Neural cell (in vitro differentiated cells): Measurements from ENCODE around the gene NFIA. TPM values are rescaled to one million over a fixed set of nuclear protein-coding genes. Genes with fewer than 3 reads are reported as not detected.

Experiments used
- H2AFZ ChIP-seq: fragments of 200-600, 300-800 bp; sonication (generic), shearing (Covaris generic); 2 replicates; pipeline ENCODE4 v1.6.0; 2014; ENCODE audit warnings: low read depth, mild to moderate bottlenecking, antibody characterized with exemption, low read length, moderate library complexity
- H3F3A ChIP-seq: fragments of 200-600 bp; shearing (Covaris generic); 2 replicates; pipeline ENCODE4 v1.6.1; 2016; ENCODE audit warnings: mild to moderate bottlenecking, moderate library complexity, mixed read lengths, antibody characterized with exemption, low read length; ENCODE audit not compliant: insufficient read depth, poor library complexity, severe bottlenecking
- H3K27ac ChIP-seq: fragments of 200-600, 300-800 bp; sonication (generic), shearing (Covaris generic); 2 replicates; pipeline ENCODE4 v1.5.1; 2014; ENCODE audit warnings: mild to moderate bottlenecking, low read length, moderate library complexity
- H3K27me3 ChIP-seq: fragments of 300-800, 200-600 bp; sonication (generic), shearing (Covaris generic); 2 replicates; pipeline ENCODE4 v1.6.0; 2014; ENCODE audit warnings: mild to moderate bottlenecking, low read depth, low read length, moderate library complexity; ENCODE audit not compliant: insufficient read depth
- H3K36me3 ChIP-seq: fragments of 300-800, 200-600 bp; sonication (generic), shearing (Covaris generic); 2 replicates; pipeline ENCODE4 v1.5.1; 2014; ENCODE audit warnings: mild to moderate bottlenecking, antibody characterized with exemption, low read length, moderate library complexity; ENCODE audit not compliant: insufficient read depth
- H3K4me2 ChIP-seq: fragments of 300-800, 200-600 bp; sonication (generic), shearing (Covaris generic); 2 replicates; pipeline ENCODE4 v1.6.0; 2014; ENCODE audit warnings: mild to moderate bottlenecking, low read length
- H3K4me3 ChIP-seq: fragments of 300-800, 200-600 bp; sonication (generic), shearing (Covaris generic); 2 replicates; pipeline ENCODE4 v1.5.1; 2014; ENCODE audit warnings: mild to moderate bottlenecking, low read length, moderate library complexity
- H3K79me2 ChIP-seq: fragments of 200-600 bp; shearing (Covaris generic); replicated peaks from 2 replicates; pipeline ENCODE4 v1.6.0; 2014; ENCODE audit warnings: mild to moderate bottlenecking, low read length, moderate library complexity; ENCODE audit not compliant: insufficient read depth
- H3K9ac ChIP-seq: fragments of 300-800, 200-600 bp; sonication (generic), shearing (Covaris generic); 2 replicates; pipeline ENCODE4 v1.6.1; 2016; ENCODE audit warnings: mild to moderate bottlenecking, low read length, mixed read lengths
- H3K9me2 ChIP-seq: fragments of 200-600 bp; shearing (Covaris generic); 2 replicates; pipeline ENCODE4 v1.6.1; 2016; ENCODE audit warnings: mild to moderate bottlenecking, low read length, mixed read lengths; ENCODE audit not compliant: insufficient read depth
- H3K9me3 ChIP-seq: fragments of 200-600, 300-800 bp; sonication (generic), shearing (Covaris generic); 2 replicates; pipeline ENCODE4 v1.6.1; 2016; ENCODE audit warnings: mild to moderate bottlenecking, mixed run types, low read length, moderate library complexity, mixed read lengths
- H4K20me1 ChIP-seq: fragments of 200-600 bp; shearing (Covaris generic); 2 replicates; pipeline ENCODE4 v1.6.1; 2016; ENCODE audit warnings: mild to moderate bottlenecking, mixed run types; ENCODE audit not compliant: insufficient read depth
- CTCF ChIP-seq: fragments of 450-650 bp; IDR thresholded peaks from 2 replicates; pipeline ENCODE4 v1.5.1; 2014; ENCODE audit warnings: antibody characterized with exemption, mild to moderate bottlenecking, moderate library complexity; ENCODE audit not compliant: poor library complexity, severe bottlenecking
- EP300 ChIP-seq: fragments of 450-650 bp; conservative IDR thresholded peaks from 2 replicates; pipeline ENCODE4 v1.6.1; 2014; ENCODE audit warnings: antibody characterized with exemption, mild to moderate bottlenecking, moderate library complexity; ENCODE audit not compliant: poor library complexity, severe bottlenecking
- EZH2 ChIP-seq: fragments of 200-600, 300-800 bp; shearing (Covaris generic), sonication (generic); IDR thresholded peaks from 2 replicates; pipeline ENCODE4 v1.6.1; 2014; ENCODE audit warnings: antibody characterized with exemption, low read length, borderline replicate concordance, mild to moderate bottlenecking; ENCODE audit not compliant: insufficient read depth, poor library complexity, severe bottlenecking
- MXI1 ChIP-seq: fragments of 450-650 bp; conservative IDR thresholded peaks from 2 replicates; pipeline ENCODE4 v1.6.1; 2014; ENCODE audit warnings: antibody characterized with exemption, mild to moderate bottlenecking; ENCODE audit not compliant: poor library complexity, severe bottlenecking
- POLR2AphosphoS5 ChIP-seq: IDR thresholded peaks from 2 replicates; pipeline ENCODE4 v1.6.1; 2012
- RAD21 ChIP-seq: fragments of 450-650 bp; conservative IDR thresholded peaks from 2 replicates; pipeline ENCODE4 v1.6.1; 2014; ENCODE audit warnings: antibody characterized with exemption, mild to moderate bottlenecking, moderate library complexity
- REST ChIP-seq: IDR thresholded peaks from 2 replicates; pipeline ENCODE4 v1.6.1; 2012; ENCODE audit warnings: borderline replicate concordance
- SMC3 ChIP-seq: fragments of 450-650 bp; conservative IDR thresholded peaks from 2 replicates; pipeline ENCODE4 v1.6.1; 2014; ENCODE audit warnings: antibody characterized with exemption, mild to moderate bottlenecking, moderate library complexity; ENCODE audit not compliant: poor library complexity
- TAF1 ChIP-seq: IDR thresholded peaks from 2 replicates; pipeline ENCODE4 v1.6.1; 2012; ENCODE audit warnings: low read depth
- polyA plus RNA-seq: library from polyadenylated mRNA; depleted of rRNA; stranded (reverse); fragments of >200 nt; gene quantifications from 2 replicates; pipeline ENCODE4 v1.2.3, GENCODE V29; 2014

Gene NFIA
- polyA plus RNA-seq, 1 donor from 2014 or later, result 0.47 TPM

- H3K4me3 ChIP-seq, result no peak overlapping the region
Observed at GRCh38 chr1:61085206-61085982, 3.0 kb downstream of the NFIA start.

More at GRCh38 chr1:61085206-61085982, 3.0 kb downstream of the NFIA start:
- no peak for TF ChIP-seq POLR2AphosphoS5
- no peak for TF ChIP-seq REST
- no peak for TF ChIP-seq EZH2
- TF ChIP-seq EP300, result no peak
- TF ChIP-seq TAF1, result no peak
- TF ChIP-seq SMC3, result no peak
- no peak for TF ChIP-seq RAD21
- TF ChIP-seq CTCF, result no peak
- TF ChIP-seq MXI1, result no peak
- Histone ChIP-seq H3K27ac (no peak overlapping the region), H3K79me2 (no peaks in the 10 kb centered on the region), H3F3A (no peaks in the 10 kb centered on the region), H3K36me3 (no peaks in the 10 kb centered on the region), H3K9ac (no peak overlapping the region), H3K9me3 (no peaks in the 10 kb centered on the region), H3K9me2 (no peaks in the 10 kb centered on the region), H4K20me1 (no peaks in the 10 kb centered on the region), H3K4me2 (no peak overlapping the region), H3K27me3 (peaks cover 70% of the 10 kb centered on the region), H2AFZ (no peak overlapping the region)
